HEK293 (cell line): ENCODE measurements around the gene ZNF222.

Experiments
- MEIS1 ChIP-seq: sonication (generic); formaldehyde crosslinking; IDR thresholded peaks from 2 replicates; pipeline ENCODE4 v1.8.1; 2022; ENCODE audit warnings: missing genetic modification reagents, mild to moderate bottlenecking, borderline replicate concordance
- PATZ1 ChIP-seq: fragments of 450-650 bp; formaldehyde crosslinking; IDR thresholded peaks from 2 replicates; pipeline ENCODE4 v1.5.1; 2016; ENCODE audit warnings: missing biosample characterization, missing genetic modification characterization
- PRDM1 ChIP-seq: fragments of 450-650 bp; formaldehyde crosslinking; IDR thresholded peaks from 2 replicates; pipeline ENCODE4; 2016; ENCODE audit warnings: missing biosample characterization, missing genetic modification characterization
- SP3 ChIP-seq: fragments of 450-650 bp; formaldehyde crosslinking; IDR thresholded peaks from 2 replicates; pipeline ENCODE4 v1.5.1; 2016; ENCODE audit warnings: missing biosample characterization, missing genetic modification characterization
- ZBTB49 ChIP-seq: fragments of 450-650 bp; formaldehyde crosslinking; IDR thresholded peaks from 2 replicates; pipeline ENCODE4 v1.5.1; 2016; ENCODE audit warnings: missing biosample characterization, missing genetic modification characterization, low read depth
- ZNF169 ChIP-seq: fragments of 450-650 bp; formaldehyde crosslinking; IDR thresholded peaks from 2 replicates; pipeline ENCODE4 v1.5.1; 2016; ENCODE audit warnings: missing biosample characterization, missing genetic modification characterization
- ZNF274 ChIP-seq, 2 experiments: fragments of 200-500 bp in 1 of 2; fragments of 450-650 bp in 1 of 2; sonication (Bioruptor generic) in 1 of 2; formaldehyde crosslinking in 1 of 2; IDR thresholded peaks; 2 replicates each; pipeline versions ENCODE4 v1.5.1 to v1.6.1; 2014 to 2016; ENCODE audit warnings: borderline replicate concordance in 1 of 2, inconsistent platforms in 1 of 2, low read length in 1 of 2, missing biosample characterization in 1 of 2, missing genetic modification characterization in 1 of 2
- ZNF426 ChIP-seq: fragments of 450-650 bp; formaldehyde crosslinking; IDR thresholded peaks from 2 replicates; pipeline ENCODE4 v1.5.1; 2017; ENCODE audit warnings: missing biosample characterization, missing genetic modification characterization, mild to moderate bottlenecking, inconsistent platforms, moderate library complexity
- ZNF549 ChIP-seq: fragments of 450-650 bp; IDR thresholded peaks from 2 replicates; pipeline ENCODE4 v1.5.1; 2018; ENCODE audit warnings: missing biosample characterization, missing genetic modification characterization, mild to moderate bottlenecking, inconsistent platforms, moderate library complexity
- ZNF776 ChIP-seq: fragments of 450-650 bp; formaldehyde crosslinking; IDR thresholded peaks from 2 replicates; pipeline ENCODE4 v1.5.0; 2017; ENCODE audit warnings: missing biosample characterization, missing genetic modification characterization, borderline replicate concordance
- ZSCAN16 ChIP-seq: fragments of 450-650 bp; formaldehyde crosslinking; IDR thresholded peaks from 2 replicates; pipeline ENCODE4 v1.5.1; 2016; ENCODE audit warnings: missing biosample characterization, missing genetic modification characterization
- TF ChIP-seq, protein P1 (sequence below): fragments of 450-650 bp; formaldehyde crosslinking; IDR thresholded peaks from 2 replicates; pipeline ENCODE4 v1.5.1; 2016; ENCODE audit warnings: missing biosample characterization, missing genetic modification characterization
- TF ChIP-seq, protein P2 (sequence below): fragments of 450-650 bp; formaldehyde crosslinking; IDR thresholded peaks from 2 replicates; pipeline ENCODE4 v1.5.1; 2016; ENCODE audit warnings: missing biosample characterization, missing genetic modification characterization
- TF ChIP-seq, protein P3 (sequence below): fragments of 450-650 bp; formaldehyde crosslinking; IDR thresholded peaks from 2 replicates; pipeline ENCODE4 v1.5.1; 2016; ENCODE audit warnings: missing biosample characterization, missing genetic modification characterization

- TF ChIP-seq ZNF426 (tag by site-specific recombination) (no peak), ZSCAN16 (tag by site-specific recombination) (no peak), ZNF274 (IDR thresholded peaks at IDR 0.05; ENCODE audit: low read length) (no peak), ZNF274 (tag by site-specific recombination; IDR thresholded peaks at IDR 0.05; ENCODE audit: borderline replicate concordance) (no peak), MEIS1 (no peak), ZNF776 (tag by site-specific recombination) (no peak), PRDM1 (tag by site-specific recombination) (no peak; the same call in 1 of the 2 replicates), ZNF549 (no peak), SP3 (tag by site-specific recombination) (no peak), ZNF169 (tag by site-specific recombination) (no peak), PATZ1 (tag by site-specific recombination) (no peak), ZBTB49 (tag by site-specific recombination) (no peak)
- TF ChIP-seq, protein P1, sequence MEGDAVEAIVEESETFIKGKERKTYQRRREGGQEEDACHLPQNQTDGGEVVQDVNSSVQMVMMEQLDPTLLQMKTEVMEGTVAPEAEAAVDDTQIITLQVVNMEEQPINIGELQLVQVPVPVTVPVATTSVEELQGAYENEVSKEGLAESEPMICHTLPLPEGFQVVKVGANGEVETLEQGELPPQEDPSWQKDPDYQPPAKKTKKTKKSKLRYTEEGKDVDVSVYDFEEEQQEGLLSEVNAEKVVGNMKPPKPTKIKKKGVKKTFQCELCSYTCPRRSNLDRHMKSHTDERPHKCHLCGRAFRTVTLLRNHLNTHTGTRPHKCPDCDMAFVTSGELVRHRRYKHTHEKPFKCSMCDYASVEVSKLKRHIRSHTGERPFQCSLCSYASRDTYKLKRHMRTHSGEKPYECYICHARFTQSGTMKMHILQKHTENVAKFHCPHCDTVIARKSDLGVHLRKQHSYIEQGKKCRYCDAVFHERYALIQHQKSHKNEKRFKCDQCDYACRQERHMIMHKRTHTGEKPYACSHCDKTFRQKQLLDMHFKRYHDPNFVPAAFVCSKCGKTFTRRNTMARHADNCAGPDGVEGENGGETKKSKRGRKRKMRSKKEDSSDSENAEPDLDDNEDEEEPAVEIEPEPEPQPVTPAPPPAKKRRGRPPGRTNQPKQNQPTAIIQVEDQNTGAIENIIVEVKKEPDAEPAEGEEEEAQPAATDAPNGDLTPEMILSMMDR (tag by site-specific recombination) = no peak
- TF ChIP-seq, protein P2, sequence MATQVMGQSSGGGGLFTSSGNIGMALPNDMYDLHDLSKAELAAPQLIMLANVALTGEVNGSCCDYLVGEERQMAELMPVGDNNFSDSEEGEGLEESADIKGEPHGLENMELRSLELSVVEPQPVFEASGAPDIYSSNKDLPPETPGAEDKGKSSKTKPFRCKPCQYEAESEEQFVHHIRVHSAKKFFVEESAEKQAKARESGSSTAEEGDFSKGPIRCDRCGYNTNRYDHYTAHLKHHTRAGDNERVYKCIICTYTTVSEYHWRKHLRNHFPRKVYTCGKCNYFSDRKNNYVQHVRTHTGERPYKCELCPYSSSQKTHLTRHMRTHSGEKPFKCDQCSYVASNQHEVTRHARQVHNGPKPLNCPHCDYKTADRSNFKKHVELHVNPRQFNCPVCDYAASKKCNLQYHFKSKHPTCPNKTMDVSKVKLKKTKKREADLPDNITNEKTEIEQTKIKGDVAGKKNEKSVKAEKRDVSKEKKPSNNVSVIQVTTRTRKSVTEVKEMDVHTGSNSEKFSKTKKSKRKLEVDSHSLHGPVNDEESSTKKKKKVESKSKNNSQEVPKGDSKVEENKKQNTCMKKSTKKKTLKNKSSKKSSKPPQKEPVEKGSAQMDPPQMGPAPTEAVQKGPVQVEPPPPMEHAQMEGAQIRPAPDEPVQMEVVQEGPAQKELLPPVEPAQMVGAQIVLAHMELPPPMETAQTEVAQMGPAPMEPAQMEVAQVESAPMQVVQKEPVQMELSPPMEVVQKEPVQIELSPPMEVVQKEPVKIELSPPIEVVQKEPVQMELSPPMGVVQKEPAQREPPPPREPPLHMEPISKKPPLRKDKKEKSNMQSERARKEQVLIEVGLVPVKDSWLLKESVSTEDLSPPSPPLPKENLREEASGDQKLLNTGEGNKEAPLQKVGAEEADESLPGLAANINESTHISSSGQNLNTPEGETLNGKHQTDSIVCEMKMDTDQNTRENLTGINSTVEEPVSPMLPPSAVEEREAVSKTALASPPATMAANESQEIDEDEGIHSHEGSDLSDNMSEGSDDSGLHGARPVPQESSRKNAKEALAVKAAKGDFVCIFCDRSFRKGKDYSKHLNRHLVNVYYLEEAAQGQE = no peak
- TF ChIP-seq, protein P3, sequence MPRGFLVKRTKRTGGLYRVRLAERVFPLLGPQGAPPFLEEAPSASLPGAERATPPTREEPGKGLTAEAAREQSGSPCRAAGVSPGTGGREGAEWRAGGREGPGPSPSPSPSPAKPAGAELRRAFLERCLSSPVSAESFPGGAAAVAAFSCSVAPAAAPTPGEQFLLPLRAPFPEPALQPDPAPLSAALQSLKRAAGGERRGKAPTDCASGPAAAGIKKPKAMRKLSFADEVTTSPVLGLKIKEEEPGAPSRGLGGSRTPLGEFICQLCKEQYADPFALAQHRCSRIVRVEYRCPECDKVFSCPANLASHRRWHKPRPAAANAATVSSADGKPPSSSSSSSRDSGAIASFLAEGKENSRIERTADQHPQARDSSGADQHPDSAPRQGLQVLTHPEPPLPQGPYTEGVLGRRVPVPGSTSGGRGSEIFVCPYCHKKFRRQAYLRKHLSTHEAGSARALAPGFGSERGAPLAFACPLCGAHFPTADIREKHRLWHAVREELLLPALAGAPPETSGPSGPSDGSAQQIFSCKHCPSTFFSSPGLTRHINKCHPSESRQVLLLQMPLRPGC (tag by site-specific recombination) = no peak
Measured at GRCh38 chr19:44072543-44073401, 47.6 kb downstream of the ZNF222 start.
